PC-9 (cell line): ENCODE measurements around the gene CFAP410. TPM values are rescaled to one million over a fixed set of nuclear protein-coding genes. Genes with fewer than 3 reads are reported as not detected.

Source experiments
- BruUV-seq: library from RNA; stranded (reverse); fragments of 400-500 nt; replicated peaks from 2 replicates; lab custom pipeline; 2021; lab: Mats Ljungman, UMichigan
- CTCF ChIA-PET: fragments of 300-600 bp; sonication (Branson Sonifier 250); formaldehyde crosslinking; loops from one replicate; lab custom pipeline; 2022; ENCODE audit warnings: antibody characterized with exemption; lab: Charles Lee
- POLR2A ChIA-PET: fragments of 300-600 bp; sonication (Branson Sonifier 250); formaldehyde crosslinking; loops from one replicate; lab custom pipeline; 2022; ENCODE audit warnings: antibody characterized with exemption; ENCODE audit not compliant: unreplicated experiment; lab: Charles Lee
- DNase-seq, 2 experiments: peaks; one replicate each; pipeline versions ENCODE4 v3.0.0 to v3.0.0-alpha.2; 2015 to 2022; ENCODE audit warnings: mixed read lengths in 1 of 2
- H2AFZ ChIP-seq: fragments of 200-600 bp; sonication (generic); 2 replicates; pipeline ENCODE4 v1.8.1; 2017; ENCODE audit warnings: antibody characterized with exemption
- H3F3A ChIP-seq: fragments of 200-600 bp; sonication (generic); 2 replicates; pipeline ENCODE4 v1.8.1; 2017; ENCODE audit warnings: antibody characterized with exemption, mild to moderate bottlenecking, low read depth; ENCODE audit not compliant: insufficient read depth
- H3K27ac ChIP-seq: fragments of 200-600 bp; sonication (generic); 2 replicates; pipeline ENCODE4 v1.6.1; 2016; ENCODE audit warnings: mixed run types
- H3K27me3 ChIP-seq: fragments of 200-600 bp; sonication (generic); 2 replicates; pipeline ENCODE4 v1.6.1; 2016; ENCODE audit warnings: low read depth, mixed run types; ENCODE audit not compliant: insufficient read depth
- H3K36me3 ChIP-seq: fragments of 200-600 bp; sonication (generic); 2 replicates; pipeline ENCODE4 v1.6.1; 2016; ENCODE audit warnings: low read depth, mixed run types
- H3K4me1 ChIP-seq: fragments of 200-600 bp; sonication (generic); replicated peaks from 2 replicates; pipeline ENCODE4 v1.6.1; 2016; ENCODE audit warnings: mixed run types; ENCODE audit not compliant: insufficient read depth
- H3K4me2 ChIP-seq: fragments of 200-600 bp; sonication (generic); 2 replicates; pipeline ENCODE4 v1.6.1; 2017; ENCODE audit warnings: mixed run types
- H3K4me3 ChIP-seq: fragments of 200-600 bp; sonication (generic); 2 replicates; pipeline ENCODE4 v1.6.1; 2016; ENCODE audit warnings: mixed run types
- H3K79me2 ChIP-seq: fragments of 200-600 bp; sonication (generic); 2 replicates; pipeline ENCODE4 v1.6.1; 2017; ENCODE audit warnings: low read depth, mixed run types
- H3K9me2 ChIP-seq: fragments of 200-600 bp; sonication (generic); 2 replicates; pipeline ENCODE4 v1.8.1; 2017; ENCODE audit warnings: mild to moderate bottlenecking; ENCODE audit not compliant: insufficient read depth
- H3K9me3 ChIP-seq: fragments of 200-600 bp; sonication (generic); 2 replicates; pipeline ENCODE4 v1.8.1; 2016; ENCODE audit warnings: low read depth; ENCODE audit not compliant: insufficient read depth
- H4K20me1 ChIP-seq: fragments of 200-600 bp; sonication (generic); 2 replicates; pipeline ENCODE4 v1.8.1; 2017; ENCODE audit not compliant: insufficient read depth
- EZH2 ChIP-seq: fragments of 200-600 bp; sonication (generic); IDR thresholded peaks from 2 replicates; pipeline ENCODE4 v1.8.0; 2017; ENCODE audit warnings: antibody characterized with exemption, low read depth
- intact Hi-C: fragments of 100-400 bp; cut with micrococcal nuclease; formaldehyde crosslinking; loops from one replicate; pipeline ENCODE4 v1.10.0; 2022; ENCODE audit not compliant: unreplicated experiment
- total RNA-seq: library from RNA; stranded (reverse); gene quantifications from 2 replicates; pipeline ENCODE4 v1.2.3, GENCODE V29; 2021
- TF ChIP-seq, protein P1 (sequence below): fragments of 200-600 bp; sonication (generic); conservative IDR thresholded peaks from 2 replicates; pipeline ENCODE4 v1.6.1; 2017; ENCODE audit warnings: mixed run types, antibody characterized with exemption, mild to moderate bottlenecking, moderate library complexity

CFAP410 gene
- total RNA-seq, 1 experiment from 2014 or later: 12.5 TPM

DNA sequence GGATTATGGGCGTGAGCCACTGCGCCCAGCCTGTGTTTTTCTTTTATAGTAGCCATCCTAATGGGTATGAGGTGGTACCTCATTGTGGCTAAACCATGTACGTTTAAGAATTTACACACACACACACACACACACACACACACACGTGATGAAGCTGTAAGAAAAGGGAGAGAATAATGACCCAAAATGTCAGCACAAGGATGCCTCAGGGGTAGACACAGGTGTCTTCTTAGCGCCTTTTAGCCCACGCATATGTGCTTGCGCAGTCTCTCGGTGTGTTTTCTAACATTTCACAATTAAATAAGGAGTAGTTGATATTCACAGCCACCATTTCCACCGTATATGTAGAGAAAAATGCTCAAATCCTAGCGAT is 40.1 kb downstream of the CFAP410 start:
- TF ChIP-seq EZH2: no peak
- TF ChIP-seq, protein P1, sequence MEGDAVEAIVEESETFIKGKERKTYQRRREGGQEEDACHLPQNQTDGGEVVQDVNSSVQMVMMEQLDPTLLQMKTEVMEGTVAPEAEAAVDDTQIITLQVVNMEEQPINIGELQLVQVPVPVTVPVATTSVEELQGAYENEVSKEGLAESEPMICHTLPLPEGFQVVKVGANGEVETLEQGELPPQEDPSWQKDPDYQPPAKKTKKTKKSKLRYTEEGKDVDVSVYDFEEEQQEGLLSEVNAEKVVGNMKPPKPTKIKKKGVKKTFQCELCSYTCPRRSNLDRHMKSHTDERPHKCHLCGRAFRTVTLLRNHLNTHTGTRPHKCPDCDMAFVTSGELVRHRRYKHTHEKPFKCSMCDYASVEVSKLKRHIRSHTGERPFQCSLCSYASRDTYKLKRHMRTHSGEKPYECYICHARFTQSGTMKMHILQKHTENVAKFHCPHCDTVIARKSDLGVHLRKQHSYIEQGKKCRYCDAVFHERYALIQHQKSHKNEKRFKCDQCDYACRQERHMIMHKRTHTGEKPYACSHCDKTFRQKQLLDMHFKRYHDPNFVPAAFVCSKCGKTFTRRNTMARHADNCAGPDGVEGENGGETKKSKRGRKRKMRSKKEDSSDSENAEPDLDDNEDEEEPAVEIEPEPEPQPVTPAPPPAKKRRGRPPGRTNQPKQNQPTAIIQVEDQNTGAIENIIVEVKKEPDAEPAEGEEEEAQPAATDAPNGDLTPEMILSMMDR: no peak
- H3K27me3 ChIP-seq: no peaks in the 10 kb centered on the region
- intact Hi-C loops: no loop called here
- peaks cover 25% of the 10 kb centered on the region; the same call in 1 of the 2 replicates for H3K4me1 ChIP-seq
- peak overlapping the region; percentile 70 for H3K4me3 ChIP-seq
- ChIA-PET POLR2A (no interaction called here), CTCF (no interaction called here)
- no peaks in the 10 kb centered on the region for H3K9me2 ChIP-seq
- no peaks in the 10 kb centered on the region for H3K36me3 ChIP-seq
- H3K79me2 ChIP-seq: peaks cover 10% of the 10 kb centered on the region; the same call in 1 of the 2 replicates
- no peaks in the 10 kb centered on the region for H3K9me3 ChIP-seq
- H3F3A ChIP-seq: peaks cover 15% of the 10 kb centered on the region; the same call in 1 of the 2 replicates
- H4K20me1 ChIP-seq: peaks cover 8% of the 10 kb centered on the region
- DNase-seq: no peak
- peak overlapping the region; percentile 70 for H3K4me2 ChIP-seq
- no TSS peak for BruUV-seq
- H3K27ac ChIP-seq: 0 out of 2 replicates have a peak overlapping the region, but pooled peaks have one; percentile 43
- no peak overlapping the region for H2AFZ ChIP-seq

DNA sequence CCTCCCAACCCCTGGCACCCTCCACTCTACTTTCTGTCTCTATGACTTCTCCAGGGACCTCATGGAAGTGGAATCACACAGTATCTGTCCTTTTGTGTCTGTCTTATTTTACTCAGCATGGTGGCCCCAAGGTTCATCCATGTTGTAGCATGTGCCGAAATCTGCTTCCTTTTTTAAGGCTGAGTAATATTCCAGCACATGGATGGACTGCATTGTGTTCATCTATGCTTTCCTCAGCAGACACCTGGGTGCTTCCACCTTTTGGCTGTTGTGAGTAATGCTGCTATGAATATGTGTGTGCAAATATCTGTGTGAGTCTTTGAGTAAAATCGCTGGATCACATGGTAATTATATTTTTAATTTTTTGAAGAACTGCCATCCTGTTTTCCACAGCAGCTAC is 40.9 kb downstream of the CFAP410 start:
- Histone ChIP-seq H3K4me2 (peak overlapping the region; percentile 67), H4K20me1 (peaks cover 8% of the 10 kb centered on the region), H3K36me3 (no peaks in the 10 kb centered on the region), H3K9me3 (no peaks in the 10 kb centered on the region), H3F3A (peaks cover 15% of the 10 kb centered on the region; the same call in 1 of the 2 replicates), H3K79me2 (peaks cover 10% of the 10 kb centered on the region; the same call in 1 of the 2 replicates), H3K27me3 (no peaks in the 10 kb centered on the region), H3K4me3 (no peak overlapping the region), H2AFZ (no peak overlapping the region), H3K27ac (peak overlapping the region; percentile 36; the same call in 1 of the 2 replicates), H3K9me2 (no peaks in the 10 kb centered on the region), H3K4me1 (peaks cover 25% of the 10 kb centered on the region; the same call in 1 of the 2 replicates)
- intact Hi-C loops: no loop called here
- ChIA-PET POLR2A (no interaction called here), CTCF (no interaction called here)
- DNase-seq: no peak
- TF ChIP-seq, protein P1: no peak
- no peak for TF ChIP-seq EZH2
- no TSS peak for BruUV-seq

DNA sequence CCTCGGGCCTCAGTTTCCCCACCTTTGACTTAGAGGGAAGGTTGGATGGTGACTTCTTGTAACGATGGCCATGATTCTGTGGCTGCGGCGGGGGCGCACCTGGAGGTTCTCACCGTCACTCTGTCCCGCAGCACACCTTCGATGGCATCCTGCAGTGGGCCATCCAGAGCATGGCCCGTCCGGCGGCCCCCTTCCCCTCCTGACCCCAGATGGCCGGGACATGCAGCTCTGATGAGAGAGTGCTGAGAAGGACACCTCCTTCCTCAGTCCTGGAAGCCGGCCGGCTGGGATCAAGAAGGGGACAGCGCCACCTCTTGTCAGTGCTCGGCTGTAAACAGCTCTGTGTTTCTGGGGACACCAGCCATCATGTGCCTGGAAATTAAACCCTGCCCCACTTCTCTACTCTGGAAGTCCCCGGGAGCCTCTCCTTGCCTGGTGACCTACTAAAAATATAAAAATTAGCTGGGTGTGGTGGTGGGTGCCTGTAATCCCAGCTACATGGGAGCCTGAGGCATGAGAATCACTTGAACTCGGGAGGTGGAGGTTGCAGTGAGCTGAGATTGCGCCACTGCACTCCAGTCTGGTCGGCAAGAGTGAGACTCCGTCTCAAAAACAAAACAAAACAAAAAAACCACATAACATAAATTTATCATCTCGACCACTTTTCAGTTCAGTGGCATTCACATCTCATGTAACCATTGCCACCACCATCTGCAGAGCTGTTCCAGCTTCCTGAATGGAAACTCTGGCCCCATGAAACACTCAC is 41.5 kb downstream of the CFAP410 start:
- peaks cover 15% of the 10 kb centered on the region; the same call in 1 of the 2 replicates for H3F3A ChIP-seq
- H3K9me2 ChIP-seq: no peaks in the 10 kb centered on the region
- H3K9me3 ChIP-seq: no peaks in the 10 kb centered on the region
- POLR2A ChIA-PET: no interaction called here
- no peak overlapping the region for H2AFZ ChIP-seq
- BruUV-seq: no TSS peak
- H3K4me2 ChIP-seq: peak overlapping the region; percentile 67
- H3K4me1 ChIP-seq: peaks cover 25% of the 10 kb centered on the region; the same call in 1 of the 2 replicates
- H3K79me2 ChIP-seq: peaks cover 7% of the 10 kb centered on the region; the same call in 1 of the 2 replicates
- no peak for TF ChIP-seq EZH2
- TF ChIP-seq, protein P1: peak; percentile 78
- DNase-seq: peak; percentile 67 to 79
- intact Hi-C loops: no loop called here
- no peak overlapping the region for H3K4me3 ChIP-seq
- CTCF ChIA-PET: interaction anchor here (0.6 kb wide), 2 partner anchors 27 to 30 kb away, joined by 3 to 5 read pairs; no protein-coding TSS in a partner anchor
- H3K36me3 ChIP-seq: no peaks in the 10 kb centered on the region
- H3K27ac ChIP-seq: peak overlapping the region; percentile 36; the same call in 1 of the 2 replicates
- no peaks in the 10 kb centered on the region for H3K27me3 ChIP-seq
- peaks cover 4% of the 10 kb centered on the region; the same call in 1 of the 2 replicates for H4K20me1 ChIP-seq
